AG10803 (cell line): ENCODE results near the gene SLC25A47.
A peak's percentile ranks its signal among the peaks of the same experiment; 100 is the strongest.

Source experiments
- DNase-seq: peaks from one replicate; pipeline ENCODE4 v3.0.0; 2010; ENCODE audit warnings: low read depth
- H3K4me3 ChIP-seq: 2 replicates; pipeline ENCODE4 v1.5.1; 2011; ENCODE audit warnings: mild to moderate bottlenecking, low read length, control low read depth
- CTCF ChIP-seq: conservative IDR thresholded peaks from 2 replicates; pipeline ENCODE4 v1.5.1; 2011; ENCODE audit warnings: mild to moderate bottlenecking, low read length, control low read depth, inconsistent platforms

Gene SLC25A47

DNA sequence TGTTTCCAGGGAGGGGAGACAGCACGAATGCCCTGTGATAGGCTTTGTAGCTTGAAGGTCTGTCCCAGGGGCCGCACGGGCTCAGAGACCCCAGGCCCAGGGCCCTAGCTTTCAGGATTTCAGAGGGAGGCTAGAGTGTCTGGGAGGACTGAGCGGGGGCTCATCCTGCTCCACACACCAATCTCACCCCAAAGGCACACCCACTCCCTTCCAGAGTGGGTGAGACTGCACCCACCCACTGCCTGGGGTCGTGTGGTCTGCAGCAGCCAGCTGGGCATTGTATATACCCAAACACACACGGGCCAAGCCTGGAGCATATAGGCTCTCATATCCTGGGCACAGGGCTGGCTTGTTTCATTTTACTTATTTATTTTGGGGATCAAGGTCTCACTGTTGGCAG, 5.8 kb upstream of the SLC25A47 start:
- no peak overlapping the region for H3K4me3 ChIP-seq
- no peak for DNase-seq
- TF ChIP-seq CTCF = no peak

GRCh38 chr14:100317912-100318808, 5.0 kb upstream of the SLC25A47 start:
- TF ChIP-seq CTCF = peak; percentile 66
- peak; percentile 61 for DNase-seq
- peak overlapping the region; percentile 42 for H3K4me3 ChIP-seq

DNA sequence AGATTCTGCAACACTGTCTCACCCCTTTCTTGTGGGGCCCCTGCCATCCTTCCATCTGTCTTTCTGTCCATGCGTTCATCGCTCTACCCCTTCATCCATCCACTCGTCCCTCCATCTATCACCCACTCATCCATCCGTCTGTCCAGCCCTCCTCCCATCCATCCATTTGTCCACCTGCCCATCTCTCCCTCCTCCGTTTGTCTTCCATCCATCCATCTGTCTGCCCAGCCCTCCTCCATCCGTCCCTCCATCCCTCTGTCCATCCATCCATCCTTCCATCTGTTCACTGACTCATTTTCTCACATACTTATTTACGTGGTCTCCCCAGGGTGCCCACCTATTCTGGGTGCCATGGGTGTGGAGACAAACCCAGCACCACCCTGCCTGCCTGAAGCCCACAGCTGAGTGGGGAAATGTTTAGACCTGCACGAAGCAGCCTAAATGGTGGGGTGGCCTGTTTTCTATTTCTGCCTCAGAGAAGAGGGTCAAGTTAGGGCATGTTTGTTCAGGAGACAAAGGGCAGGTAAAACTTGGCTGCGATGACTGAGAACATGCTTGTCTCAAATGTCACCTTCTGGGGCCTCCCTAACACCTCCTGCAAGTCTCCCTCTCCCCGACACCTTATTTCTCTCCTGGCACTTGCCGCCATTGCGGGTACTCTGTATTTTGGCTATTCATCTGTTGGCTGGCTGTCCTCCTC, 2.8 kb upstream of the SLC25A47 start:
- no peak for TF ChIP-seq CTCF
- DNase-seq = no peak
- H3K4me3 ChIP-seq = no peak overlapping the region

DNA sequence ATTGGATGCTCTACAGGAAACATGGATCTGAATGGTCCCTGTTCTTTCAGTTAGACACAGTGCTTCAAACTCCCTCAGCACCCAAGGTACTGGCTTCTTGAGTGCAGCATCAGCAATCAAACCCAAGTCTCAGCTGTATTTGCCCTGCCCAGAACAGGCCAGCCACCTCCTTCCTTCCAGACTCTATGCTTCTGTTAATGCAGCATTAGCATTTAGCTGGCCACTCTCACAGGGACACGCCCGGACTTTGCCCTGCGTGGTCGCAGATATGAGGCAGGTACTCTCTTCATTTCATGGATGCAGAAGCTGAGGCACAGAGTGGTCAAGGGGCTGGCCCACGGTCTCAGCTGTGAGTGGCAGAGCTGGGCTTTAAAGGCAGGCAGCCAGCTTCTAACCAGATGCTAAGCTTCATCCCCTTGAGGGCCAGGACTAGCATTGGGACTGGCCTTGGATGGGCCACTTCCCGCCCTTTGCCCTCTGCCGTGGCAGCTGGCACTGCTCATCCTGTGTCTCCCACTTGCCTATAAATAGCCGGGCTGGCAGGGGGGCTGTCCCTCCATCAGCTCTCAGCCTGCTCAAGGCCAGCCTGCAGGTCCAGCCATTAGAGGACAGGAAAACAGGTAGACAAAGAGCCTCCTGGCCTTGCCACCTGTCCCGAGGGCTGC, 1.5 kb upstream of the SLC25A47 start:
- DNase-seq = no peak
- H3K4me3 ChIP-seq = no peak overlapping the region
- TF ChIP-seq CTCF = no peak

GRCh38 chr14:100322138-100322957, 791 bp upstream of the SLC25A47 start:
- H3K4me3 ChIP-seq = no peak overlapping the region
- no peak for TF ChIP-seq CTCF
- DNase-seq = no peak

DNA sequence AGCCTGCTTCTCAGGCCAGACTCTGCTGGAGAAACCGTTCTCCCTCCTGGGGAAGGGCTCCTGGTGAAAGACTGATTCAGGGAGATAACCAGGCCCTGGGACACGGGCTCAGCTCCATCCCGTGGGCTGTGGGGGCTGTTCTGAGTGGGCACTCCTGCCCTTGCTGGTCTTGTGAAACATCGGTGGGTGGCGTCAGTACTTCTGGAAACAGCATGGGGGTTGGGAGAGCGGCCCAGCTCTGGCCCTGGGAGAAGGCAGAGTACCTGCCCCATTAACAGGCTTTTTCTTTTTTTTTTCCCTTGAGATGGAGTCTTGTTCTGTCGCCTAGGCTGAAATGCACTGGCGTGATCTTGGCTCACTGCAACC, 786 bp downstream of the SLC25A47 start:
- H3K4me3 ChIP-seq = no peak overlapping the region
- TF ChIP-seq CTCF = no peak
- no peak for DNase-seq
